ENCODE results near the gene FMNL2.

Gene FMNL2

GRCh38 chr2:152546230-152546837 is 211.4 kb downstream of the FMNL2 start:
- TF ChIP-seq CTCF (IDR thresholded peaks at IDR 0.05; ENCODE audit: insufficient read depth, low read depth, low read length, missing control alignments) = no peak
- no peak for DNase-seq (ENCODE audit: low read depth)
- H3K4me3 ChIP-seq (ENCODE audit: low read depth, low read length) = no peak overlapping the region

- no peak for DNase-seq (ENCODE audit: low read depth)
- no peak overlapping the region for H3K4me3 ChIP-seq (ENCODE audit: low read depth, low read length)
- no peak for TF ChIP-seq CTCF (IDR thresholded peaks at IDR 0.05; ENCODE audit: insufficient read depth, low read depth, low read length, missing control alignments)
These were observed 213.3 kb downstream of the FMNL2 start for GRCh38 chr2:152548111-152548875.

- TF ChIP-seq CTCF (IDR thresholded peaks at IDR 0.05; ENCODE audit: insufficient read depth, low read depth, low read length, missing control alignments) = no peak
- no peak overlapping the region for H3K4me3 ChIP-seq (ENCODE audit: low read depth, low read length)
- DNase-seq (ENCODE audit: low read depth) = no peak
These were observed 214.0 kb downstream of the FMNL2 start for GRCh38 chr2:152548996-152549395.

- no peak for DNase-seq (ENCODE audit: low read depth)
- no peak overlapping the region for H3K4me3 ChIP-seq (ENCODE audit: low read depth, low read length)
- no peak for TF ChIP-seq CTCF (IDR thresholded peaks at IDR 0.05; ENCODE audit: insufficient read depth, low read depth, low read length, missing control alignments)
These were observed 214.4 kb downstream of the FMNL2 start for GRCh38 chr2:152549423-152549822.

GRCh38 chr2:152550386-152550785 is 215.4 kb downstream of the FMNL2 start:
- no peak for TF ChIP-seq CTCF (IDR thresholded peaks at IDR 0.05; ENCODE audit: insufficient read depth, low read depth, low read length, missing control alignments)
- no peak for DNase-seq (ENCODE audit: low read depth)
- no peak overlapping the region for H3K4me3 ChIP-seq (ENCODE audit: low read depth, low read length)

- H3K4me3 ChIP-seq (ENCODE audit: low read depth, low read length) = no peak overlapping the region
- DNase-seq (ENCODE audit: low read depth) = no peak
- no peak for TF ChIP-seq CTCF (IDR thresholded peaks at IDR 0.05; ENCODE audit: insufficient read depth, low read depth, low read length, missing control alignments)
These were observed 217.9 kb downstream of the FMNL2 start for GRCh38 chr2:152552888-152553287.
